ENCODE measurements around the gene SLC36A4.

GRCh38 chr11:93209466-93209865, 11.7 kb upstream of the SLC36A4 start:
- no peak for TF ChIP-seq CTCF (conservative IDR thresholded peaks at IDR 0.05; ENCODE audit: low read depth, low read length)
- no peak for TF ChIP-seq EZH2phosphoT487 (IDR thresholded peaks at IDR 0.05; ENCODE audit: borderline replicate concordance, low read length)

All from PC-3 (cell line).